ENCODE results near the gene MBNL2.

Gene MBNL2

DNA sequence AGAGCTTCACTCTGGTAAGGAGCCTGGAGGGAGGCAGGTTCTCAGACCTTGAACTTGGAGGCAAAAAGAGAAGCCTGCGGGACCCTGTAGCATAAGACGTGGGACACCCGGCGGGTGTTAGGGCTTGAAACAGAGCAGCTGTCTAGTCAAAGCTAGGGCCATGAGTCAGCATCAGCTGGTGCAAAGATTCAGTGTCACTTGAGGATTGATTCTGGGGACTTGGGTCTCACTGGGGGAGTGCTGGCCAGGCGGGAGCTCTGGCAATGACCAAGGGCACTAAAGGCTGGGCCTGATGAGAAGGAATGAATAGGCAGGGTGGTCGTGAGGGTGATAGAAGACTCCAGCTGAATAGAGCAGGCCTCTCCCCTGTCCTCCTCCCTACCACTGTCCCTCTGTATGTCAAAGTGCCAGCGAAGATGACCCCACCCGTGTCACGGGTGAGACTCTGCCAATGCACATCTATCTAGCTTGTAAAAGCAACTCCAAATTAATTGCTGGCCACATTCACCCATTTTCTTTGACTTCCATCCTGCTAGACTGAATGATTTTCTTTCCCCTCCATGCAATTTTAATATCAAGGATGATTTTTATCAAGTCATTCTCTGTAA, 97.1 kb downstream of the MBNL2 start:
- in situ Hi-C loops (cut with MboI; ENCODE audit: low sequenced_read_pairs) = no loop called here

DNA sequence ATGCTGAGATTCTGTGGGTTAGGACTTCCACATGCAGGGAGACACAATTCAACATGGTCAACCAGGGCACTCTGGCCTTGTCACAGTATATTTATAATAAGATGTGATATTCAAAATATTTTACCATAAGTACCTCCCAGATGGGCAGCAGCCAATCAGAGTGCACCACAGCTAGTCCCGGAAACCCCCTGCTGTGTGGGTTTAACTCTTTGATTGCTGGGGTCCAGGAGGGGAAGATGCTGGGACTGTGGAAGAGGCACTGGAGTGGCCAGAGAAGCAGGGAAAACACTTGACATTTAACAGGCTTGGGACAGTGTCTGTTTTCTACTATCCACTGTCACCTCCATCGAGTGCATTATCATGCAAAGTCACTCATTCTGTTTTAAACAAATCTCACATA, 99.0 kb downstream of the MBNL2 start:
- in situ Hi-C loops (cut with MboI; ENCODE audit: low sequenced_read_pairs) = no loop called here

DNA sequence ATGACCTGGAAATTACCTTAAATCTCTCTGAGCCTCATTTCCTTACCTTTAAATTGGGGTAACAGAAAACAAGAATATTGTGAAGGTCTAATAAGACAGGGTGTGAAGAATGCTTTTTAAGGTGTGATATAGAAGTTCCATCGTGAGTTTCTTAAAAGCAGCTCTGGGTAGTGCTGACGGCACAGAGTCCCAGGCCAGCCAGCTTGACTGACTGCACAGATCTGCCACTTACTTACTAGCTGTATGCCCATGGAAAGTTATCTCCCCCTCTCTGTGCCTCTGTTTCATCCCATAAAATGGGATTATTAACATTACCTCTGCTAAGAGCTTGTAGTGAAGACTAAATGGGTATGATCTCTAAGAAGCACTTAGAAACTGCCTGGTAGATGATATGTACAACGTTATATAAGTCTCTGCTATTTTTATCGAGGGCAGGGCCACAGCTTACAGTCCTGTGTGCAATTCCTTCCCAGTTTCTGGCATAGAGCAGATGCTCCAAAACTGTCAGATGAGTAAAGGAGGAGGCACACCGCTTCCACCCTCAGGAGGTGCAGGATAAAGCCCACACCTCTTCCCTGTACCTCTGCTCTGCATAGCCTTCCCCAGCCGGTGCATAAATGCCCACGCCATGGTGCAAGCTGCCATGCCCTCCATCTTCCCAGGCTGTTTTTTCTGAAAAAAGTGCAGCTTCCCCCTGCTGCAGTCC, 99.6 kb downstream of the MBNL2 start:
- in situ Hi-C loops (cut with MboI; ENCODE audit: low sequenced_read_pairs) = no loop called here

DNA sequence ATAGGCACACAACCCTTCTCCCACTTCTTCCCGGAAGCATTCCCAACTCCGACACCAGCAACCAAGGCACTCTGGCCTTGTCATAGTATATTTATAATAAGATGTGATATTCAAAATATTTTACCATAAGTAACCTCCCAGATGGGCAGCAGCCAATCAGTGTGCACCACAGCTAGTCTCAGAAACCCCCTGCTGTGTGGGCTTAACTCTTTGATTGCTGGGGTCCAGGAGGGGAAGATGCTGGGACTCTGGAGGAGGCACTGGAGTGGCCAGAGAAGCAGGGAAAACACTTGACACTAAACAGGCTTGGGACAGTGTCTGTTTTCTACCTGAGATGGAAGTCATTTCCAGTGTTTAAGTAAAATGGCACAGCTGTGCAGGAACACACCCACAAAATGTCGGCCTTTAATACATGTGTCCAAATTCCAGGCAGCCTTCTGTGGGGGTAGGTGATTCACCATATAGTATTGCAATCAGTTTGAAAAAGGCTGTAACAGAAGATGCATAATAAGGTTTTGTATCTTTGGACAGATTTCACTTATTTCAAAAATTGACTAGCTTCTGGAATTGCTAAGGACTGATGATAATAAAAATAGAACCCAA, 100.7 kb downstream of the MBNL2 start:
- in situ Hi-C loops (cut with MboI; ENCODE audit: low sequenced_read_pairs) = no loop called here

DNA sequence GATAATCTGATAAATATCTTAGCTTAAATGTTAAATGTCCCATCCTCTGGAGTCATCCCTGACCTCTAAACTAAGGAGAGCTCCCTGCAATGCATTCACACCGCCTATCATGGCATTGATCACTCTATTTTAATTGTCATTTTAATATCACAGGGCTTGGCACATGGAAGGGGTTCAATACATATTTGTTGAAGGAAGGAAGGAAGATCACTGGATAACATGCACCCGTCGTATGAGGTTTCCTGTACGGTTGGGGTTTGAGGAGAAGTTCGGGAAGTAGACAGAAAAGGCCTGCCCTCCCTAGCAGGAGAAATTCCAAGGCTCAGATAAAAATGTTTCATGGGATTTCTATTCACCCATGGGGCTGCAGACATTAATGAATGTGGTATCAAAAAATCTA, 102.0 kb downstream of the MBNL2 start:
- in situ Hi-C loops (cut with MboI; ENCODE audit: low sequenced_read_pairs) = no loop called here

DNA sequence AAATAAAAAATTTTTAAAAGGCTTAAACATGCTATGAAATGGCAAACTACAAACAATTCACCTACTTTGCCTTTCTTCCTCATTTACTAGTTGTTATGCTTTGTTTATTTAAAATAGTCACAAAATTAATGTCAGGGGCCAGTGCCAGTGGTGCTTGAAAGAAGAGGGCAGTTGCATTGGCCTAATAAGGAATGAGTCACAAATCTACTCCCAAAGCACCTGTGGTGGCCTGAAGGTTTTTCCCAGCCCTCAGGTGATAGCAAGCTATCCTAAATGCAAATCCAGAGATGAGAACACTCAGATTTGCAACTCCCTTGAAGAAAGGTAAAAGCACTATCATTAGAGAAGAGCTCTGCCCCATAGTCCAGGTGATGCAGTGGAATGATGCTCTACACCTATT, 103.6 kb downstream of the MBNL2 start:
- in situ Hi-C loops (cut with MboI; ENCODE audit: low sequenced_read_pairs) = no loop called here

DNA sequence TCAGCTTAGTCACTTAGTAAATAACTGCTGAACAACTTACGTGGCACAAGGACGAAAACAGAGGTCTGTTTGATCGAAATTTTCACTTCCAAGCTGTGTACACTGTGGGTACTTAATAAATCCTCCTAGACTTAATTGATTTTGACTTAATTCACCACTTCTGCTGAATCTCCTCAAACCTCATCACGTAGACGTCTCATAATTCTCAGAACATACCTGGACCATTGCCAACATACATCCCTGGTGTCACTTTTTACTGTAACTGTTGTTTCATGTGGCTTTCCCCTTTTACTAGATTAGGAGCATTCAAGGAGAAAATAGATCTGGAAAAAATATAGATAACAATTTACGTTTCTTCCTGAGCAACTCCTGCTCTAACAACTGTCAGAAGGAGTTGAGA, 105.0 kb downstream of the MBNL2 start:
- in situ Hi-C loops (cut with MboI; ENCODE audit: low sequenced_read_pairs) = no loop called here

DNA sequence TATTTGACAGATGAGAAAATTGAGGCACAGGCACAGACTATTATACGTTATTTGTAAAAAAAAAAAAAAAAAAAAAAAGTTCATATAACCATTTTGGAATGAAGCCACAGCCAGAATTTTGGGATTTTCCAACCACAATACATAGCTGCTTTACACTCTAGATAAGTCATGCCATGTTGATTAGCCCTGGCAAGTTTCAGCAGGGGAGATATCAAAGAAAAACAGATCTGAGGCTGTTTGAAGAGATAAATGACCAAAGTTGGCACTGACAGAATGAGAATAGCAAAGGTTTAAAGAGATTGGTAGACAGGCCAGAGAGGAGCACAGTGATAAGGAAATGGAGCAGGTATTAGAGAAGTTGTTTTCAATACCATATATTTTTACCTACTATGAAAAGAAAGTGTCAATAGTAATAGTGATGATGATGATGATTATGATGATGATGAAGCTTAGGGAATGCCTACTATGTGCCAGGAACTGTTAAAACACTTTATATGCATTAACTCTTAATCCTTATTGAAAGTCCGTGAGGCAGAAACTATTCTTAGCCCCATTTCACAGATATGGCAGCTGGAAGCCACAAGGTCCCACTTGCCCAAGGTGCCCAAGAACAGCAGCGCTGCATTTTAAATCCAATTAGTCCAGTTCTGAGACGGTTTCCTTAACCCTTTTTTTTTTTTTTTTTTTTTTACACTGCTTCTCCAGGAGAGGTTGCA, 105.5 kb downstream of the MBNL2 start:
- in situ Hi-C loops (cut with MboI; ENCODE audit: low sequenced_read_pairs) = no loop called here

DNA sequence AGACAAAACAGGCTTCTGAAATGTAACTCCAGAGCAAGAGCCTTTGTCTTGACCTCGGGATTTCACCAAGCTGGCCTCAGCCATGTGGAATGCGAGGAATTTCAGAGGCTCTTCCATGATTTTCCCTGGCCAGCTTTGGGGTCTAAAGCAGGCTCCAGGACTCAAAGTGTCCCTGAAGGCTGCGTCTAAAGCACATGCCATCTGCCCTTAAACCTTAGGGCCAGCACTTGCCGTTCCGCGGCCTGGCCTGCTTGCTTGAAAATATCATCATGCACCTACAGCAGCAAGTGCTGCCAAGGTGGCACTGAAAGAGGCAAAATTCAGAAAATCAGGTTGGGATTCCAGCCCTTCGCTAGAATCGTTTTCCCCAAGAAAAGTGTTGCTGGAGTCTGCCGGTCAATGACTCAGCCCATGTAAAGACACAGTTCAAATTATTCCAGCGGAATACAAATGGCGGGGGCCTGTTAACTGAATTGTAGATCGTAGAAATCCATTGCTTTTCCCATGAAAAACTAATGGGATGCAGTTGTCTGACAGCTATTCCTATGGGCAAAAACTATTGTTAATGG, 106.2 kb downstream of the MBNL2 start:
- in situ Hi-C loops (cut with MboI; ENCODE audit: low sequenced_read_pairs) = no loop called here

DNA sequence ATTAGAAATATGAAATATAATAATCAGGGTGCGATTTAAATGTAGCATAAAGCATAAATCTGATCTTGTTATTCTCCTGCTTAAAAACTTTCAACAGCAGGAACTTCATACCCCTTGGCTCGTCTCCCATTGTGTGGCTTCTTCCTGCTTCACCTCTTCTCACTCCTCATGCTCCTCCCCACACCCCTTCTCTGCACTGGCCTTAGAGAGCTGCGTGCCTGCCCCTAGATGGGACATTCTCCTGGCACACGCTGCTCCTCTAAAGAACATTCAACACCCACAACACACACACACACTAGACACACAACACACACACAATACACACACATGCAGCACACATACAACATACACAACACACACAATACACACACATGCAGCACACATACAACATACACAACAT, 107.2 kb downstream of the MBNL2 start:
- in situ Hi-C loops (cut with MboI; ENCODE audit: low sequenced_read_pairs) = no loop called here

DNA sequence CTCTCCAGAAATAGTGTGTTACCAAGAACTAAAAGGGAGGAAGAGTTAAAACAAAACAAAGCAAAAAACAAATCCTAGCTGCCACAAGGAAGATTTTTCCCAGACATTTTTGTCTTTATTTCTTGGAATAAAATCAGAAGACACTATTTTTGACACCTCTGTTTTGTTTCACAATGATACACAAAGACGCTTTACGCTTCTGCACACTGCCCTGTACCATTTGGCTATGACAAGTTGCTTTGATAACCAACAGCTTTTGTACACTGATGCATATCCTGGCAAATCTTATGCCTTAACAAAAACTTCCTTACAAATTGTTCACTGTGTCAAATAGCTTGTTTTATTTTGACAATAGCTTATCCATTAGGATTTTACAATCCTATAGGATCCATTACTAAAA, 108.3 kb downstream of the MBNL2 start:
- in situ Hi-C loops (cut with MboI; ENCODE audit: low sequenced_read_pairs) = no loop called here

DNA sequence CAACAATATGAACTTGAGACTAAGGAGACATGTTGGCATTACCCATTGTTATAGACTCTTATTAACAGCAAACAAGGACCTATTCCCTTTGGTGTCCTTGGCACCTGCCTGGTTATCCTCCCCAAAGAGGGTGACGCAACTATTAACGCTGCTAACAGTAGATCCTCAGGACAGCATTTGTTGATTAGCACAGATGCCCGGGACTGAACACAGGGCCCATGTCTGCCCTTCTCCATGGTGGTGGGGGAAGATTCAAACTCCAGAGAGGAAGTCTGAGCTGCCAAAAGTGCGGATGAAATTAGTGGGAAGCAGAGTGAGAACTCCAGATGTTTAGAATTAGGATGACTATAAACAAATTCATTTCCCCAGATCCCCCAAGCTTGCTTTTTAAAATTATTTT, 110.6 kb downstream of the MBNL2 start:
- in situ Hi-C loops (cut with MboI; ENCODE audit: low sequenced_read_pairs) = no loop called here

DNA sequence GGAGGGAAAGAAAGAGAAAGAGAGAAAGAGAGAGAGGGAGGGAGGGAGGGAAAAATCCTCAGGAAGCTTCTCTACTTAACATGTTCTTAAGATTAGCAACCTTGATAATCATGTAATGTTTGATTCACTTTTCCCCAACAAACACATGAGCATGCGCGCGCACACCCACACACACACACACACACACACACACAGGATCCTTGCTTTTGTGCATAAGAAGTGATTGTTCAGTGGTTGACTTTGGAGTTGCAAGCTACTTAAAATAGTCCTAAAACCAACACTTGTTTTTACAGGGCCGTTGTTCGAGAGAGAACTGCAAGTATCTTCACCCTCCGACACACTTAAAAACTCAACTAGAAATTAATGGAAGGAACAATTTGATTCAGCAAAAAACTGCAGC, 111.8 kb downstream of the MBNL2 start:
- in situ Hi-C loops (cut with MboI; ENCODE audit: low sequenced_read_pairs) = no loop called here

DNA sequence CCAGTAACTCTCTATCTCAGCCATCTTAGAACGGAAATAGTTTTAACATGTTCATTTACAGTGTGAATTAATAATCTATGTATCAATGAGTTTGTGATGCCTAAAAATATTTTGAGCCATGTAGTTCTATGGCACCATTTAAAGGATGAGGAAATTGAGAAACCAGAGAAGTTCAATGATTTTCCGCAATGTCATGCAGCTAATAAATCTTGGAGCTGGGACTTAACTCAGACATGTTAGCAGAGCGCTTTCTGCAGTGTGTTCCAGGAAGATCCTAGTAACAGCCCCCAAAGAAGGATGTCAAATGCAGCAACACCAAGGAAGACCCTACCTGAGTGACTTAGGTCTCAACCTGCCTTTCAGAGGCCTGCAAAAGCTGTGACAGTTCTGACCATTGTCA, 112.6 kb downstream of the MBNL2 start:
- in situ Hi-C loops (cut with MboI; ENCODE audit: low sequenced_read_pairs) = no loop called here

DNA sequence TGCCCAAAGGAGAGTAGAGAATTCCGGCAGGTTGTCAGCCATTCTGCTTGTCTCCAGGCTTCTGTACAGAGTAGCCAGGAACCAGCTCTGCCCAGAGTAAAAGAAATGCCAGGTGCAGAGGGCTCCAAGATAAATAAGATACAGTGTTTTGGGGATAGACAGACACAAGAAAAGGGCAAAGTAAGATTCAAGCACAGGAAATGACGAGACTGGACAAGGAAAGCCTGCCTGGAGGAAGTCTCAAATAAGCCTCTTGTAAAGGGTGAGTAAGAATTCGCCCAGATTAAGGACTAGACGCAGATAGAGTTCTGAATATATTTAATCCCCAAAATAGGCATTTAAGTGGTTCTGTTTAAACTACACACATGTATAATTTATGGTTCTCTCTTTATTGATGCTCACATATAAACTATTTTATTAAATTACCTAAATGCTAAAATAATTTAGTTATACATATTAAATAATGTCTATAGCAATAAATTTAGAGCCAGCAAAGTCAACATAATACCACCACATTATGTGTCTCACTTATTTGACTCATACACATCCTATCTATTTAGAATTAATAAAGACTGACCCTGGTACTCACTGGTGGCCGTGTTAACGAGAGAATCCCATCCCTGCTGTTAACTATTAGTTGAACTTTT, 113.5 kb downstream of the MBNL2 start:
- in situ Hi-C loops (cut with MboI; ENCODE audit: low sequenced_read_pairs) = no loop called here

DNA sequence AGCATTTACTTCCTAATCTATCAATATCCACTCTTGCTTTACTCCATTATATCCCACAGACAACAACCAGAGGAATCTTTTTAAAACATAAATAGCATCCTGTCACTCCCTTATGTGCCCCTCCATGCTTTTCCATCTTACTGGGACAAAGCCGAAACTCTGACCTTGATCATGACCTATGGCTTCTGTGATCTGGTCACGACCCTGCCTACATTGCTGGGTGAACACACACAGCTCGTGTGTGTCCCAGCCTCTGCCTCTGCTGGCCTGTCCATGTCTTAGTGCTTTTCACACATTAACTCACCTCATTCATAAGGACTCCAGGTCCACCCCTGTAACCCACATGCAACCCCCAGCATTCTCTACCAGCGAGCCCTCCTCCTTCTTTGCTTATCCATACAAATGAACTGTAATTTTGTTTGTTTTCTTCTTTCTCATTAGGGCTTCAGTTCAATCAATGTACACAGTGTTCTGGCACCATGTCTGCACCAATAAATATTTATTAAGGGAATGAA, 115.9 kb downstream of the MBNL2 start:
- in situ Hi-C loops (cut with MboI; ENCODE audit: low sequenced_read_pairs) = no loop called here

DNA sequence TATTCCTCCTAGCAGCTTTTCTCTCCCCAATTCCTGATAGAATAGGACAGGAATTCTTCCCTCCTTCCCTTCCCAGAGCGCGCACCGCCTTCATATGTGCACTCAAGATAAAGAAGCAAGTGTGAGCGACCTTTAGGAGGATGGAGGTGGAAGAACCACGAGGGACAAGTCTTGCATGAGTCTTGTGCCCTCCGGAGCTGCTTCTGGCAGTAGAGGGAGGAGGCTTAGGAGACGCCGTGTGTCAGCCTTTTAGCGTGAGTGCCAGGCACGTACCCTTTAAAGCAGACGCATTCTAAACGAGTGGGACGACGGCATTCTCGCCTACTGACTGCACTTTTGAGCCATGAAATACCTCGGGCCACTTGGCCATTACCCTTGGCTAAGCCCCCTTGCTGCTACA, 116.4 kb downstream of the MBNL2 start:
- in situ Hi-C loops (cut with MboI; ENCODE audit: low sequenced_read_pairs) = no loop called here

DNA sequence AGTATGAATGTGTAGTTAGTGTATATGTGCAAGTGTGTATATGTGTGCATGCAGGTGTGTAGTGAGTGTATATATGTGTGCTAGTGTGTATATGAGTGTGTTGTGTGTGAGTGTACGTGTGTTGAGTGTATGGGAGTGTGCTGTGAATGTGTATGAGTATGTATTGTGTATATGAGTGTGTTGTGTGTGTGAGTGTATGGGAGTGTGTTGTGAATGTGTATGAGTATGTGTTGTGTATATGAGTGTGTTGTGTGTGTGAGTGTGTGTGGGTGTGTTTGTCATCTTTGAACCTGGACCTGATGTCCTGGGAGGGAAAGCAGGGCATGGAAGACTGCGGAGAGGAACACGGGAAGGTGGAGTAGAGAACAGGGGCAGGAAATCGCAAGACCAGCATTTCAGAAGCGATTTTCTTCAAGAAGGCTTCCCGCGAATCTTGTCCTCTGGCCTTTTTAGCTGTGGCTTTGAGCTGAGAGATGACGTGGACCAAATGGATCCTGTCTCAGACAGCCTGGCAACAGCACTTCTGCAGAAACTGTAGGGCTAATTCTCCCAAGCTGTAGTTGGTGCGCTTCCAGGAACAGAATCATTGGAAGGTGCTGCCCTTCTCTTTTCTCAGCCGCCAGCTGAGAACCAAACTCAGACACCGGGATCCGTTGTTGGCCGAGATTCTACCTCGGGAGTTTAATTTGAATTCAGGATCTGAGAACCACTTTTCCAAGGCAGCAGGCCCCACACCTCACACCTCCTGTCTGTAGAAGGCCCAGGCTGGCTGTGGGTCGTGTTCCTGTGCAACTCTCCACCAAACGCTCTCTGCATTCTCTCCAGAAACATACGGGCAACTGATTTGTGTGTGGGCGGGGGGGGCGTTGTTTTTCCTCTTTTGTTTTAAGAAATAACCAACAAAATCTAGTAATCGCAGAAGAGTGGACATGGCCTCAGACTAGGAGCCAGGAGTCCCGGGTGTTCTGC, 117.2 kb downstream of the MBNL2 start:
- in situ Hi-C loops (cut with MboI; ENCODE audit: low sequenced_read_pairs) = no loop called here

DNA sequence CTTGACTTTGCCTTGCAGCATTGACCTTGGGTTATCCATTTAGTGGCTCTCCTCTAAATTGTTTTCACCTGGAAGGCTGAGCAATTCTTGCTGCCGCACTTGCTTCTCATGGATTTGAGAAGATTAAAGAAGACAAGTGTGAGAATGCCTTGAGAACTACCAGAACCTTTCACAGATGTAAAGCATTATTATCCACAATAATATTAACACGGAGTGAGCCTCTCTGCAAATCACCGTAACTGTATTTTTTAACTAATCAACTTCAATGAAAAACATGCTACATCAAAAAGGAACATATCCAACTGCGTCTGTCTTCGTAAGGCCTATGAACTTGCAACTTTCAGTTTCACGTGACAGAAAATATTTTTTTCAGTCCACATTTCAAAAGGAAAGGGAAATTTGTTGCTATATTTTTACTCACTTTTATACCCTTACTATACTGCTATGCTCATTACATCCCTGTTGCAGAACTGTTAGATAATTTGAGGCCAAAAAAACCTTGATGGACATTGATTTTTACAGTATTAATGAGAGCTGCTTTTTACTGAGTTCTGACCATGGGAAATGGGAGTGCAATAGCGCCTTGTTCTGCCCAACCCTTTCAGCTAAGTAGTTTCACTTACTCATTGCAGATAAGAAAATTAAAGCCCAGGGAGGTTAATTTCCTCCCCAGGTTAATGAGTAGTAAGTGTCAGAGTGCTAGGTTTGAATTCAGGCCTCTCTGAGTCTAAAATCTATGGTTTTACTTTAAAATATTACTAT, 118.0 kb downstream of the MBNL2 start:
- in situ Hi-C loops (cut with MboI; ENCODE audit: low sequenced_read_pairs) = no loop called here

Measured in HL-60/S4 (cell line).